GM21515 (cell line): ENCODE results near the gene ZSWIM8.
"Not testable (repeated sequence)": the region's sequence is repeated elsewhere in the genome, so short reads cannot be mapped to it uniquely, and the experiment has no call there.

Source experiments
- ATAC-seq: cut with Tn5 transposase; IDR thresholded peaks from one replicate; pipeline ENCODE4 v1.9.1; 2021; ENCODE audit not compliant: unreplicated experiment

The ZSWIM8 gene

DNA sequence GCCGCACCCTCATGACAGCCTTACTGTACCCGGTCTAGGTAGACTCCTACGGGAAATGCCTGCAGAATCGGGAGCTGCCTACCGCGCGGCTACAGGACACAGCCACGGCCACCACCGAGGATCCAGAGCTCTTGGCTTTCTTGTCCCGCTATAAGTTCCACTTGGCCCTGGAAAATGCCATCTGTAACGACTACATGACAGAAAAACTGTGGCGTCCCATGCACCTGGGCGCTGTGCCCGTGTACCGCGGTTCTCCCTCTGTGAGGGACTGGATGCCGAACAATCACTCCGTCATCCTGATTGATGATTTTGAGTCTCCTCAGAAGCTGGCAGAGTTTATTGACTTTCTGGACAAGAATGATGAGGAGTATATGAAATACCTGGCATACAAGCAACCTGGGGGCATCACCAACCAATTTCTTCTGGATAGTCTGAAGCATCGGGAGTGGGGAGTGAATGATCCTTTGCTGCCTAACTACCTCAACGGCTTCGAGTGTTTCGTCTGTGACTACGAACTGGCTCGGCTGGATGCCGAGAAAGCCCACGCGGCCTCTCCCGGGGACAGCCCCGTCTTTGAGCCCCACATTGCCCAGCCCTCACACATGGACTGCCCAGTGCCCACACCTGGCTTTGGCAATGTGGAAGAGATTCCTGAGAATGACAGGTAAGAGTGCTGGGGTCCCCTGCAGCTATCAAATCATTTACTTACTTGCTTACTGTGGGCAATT is 12.1 kb upstream of the ZSWIM8 start:
- ATAC-seq = no peak

DNA sequence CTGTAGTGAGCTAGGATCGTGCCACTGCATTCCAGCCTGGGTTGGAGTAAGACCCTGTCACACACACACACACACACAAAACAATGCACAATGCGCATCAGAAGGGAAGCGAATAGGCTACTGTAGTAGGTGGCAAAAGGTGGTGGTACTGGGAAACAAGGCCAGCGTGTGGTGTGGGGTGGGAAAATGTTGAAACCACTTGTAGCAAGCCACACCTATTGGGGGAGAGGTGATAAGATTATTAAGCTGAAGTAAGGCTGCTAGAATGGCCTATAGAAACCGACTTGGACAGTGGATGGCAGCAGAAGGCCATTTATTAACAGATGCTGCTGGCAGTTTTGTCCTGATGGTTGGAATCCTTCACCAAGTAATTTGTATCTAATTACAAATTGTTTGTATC is 10.8 kb upstream of the ZSWIM8 start:
- ATAC-seq = no peak

DNA sequence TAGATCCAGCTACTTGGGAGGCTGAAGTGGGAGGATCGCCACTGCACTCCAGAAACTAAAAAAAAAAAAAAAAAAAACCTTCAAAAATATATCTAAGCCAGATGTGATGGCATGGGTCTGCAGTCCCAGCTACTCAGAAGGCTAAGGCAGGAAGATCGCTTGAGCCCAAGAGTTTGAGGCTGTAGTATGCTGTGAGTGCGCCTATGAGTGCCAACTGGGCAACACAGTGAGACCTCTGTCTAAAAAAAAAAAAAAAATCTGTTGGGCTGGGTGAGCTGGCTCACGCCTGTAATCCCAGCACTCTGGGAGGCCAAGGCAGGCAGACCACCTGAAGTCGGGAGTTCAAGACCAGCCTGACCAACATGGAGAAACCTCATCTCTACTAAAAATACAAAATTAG is 6.4 kb upstream of the ZSWIM8 start:
- ATAC-seq = no peak

DNA sequence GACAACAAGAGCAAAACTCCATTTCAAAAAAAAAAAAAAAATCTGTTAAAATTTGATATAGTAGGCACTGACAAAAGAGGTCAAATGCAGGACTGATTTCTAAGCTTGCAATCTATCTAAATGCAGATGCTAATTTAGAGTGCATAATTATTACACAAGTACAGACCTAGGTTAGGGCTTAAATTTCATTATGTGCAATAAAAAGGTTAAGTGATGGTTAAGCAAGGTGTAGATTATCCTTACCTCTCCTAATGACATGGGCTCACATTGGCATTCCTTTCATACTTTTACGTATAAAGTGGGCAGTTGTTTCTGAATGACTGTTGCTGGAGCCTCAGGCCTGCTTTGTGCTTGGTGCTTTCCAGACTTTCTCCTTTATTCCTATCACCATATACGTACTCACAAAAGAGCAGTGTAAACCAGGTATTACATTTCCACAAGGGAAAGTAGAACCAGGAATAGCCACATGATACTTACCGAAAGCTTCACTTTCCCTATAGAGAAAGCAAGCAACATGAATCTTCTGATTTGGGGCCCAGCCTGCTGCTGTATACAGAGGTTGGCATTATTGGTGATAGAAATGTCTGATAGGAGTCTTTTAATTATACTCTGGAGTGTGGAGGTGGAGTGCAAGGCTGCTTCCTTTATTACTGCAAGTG is 5.7 kb upstream of the ZSWIM8 start:
- no peak for ATAC-seq

DNA sequence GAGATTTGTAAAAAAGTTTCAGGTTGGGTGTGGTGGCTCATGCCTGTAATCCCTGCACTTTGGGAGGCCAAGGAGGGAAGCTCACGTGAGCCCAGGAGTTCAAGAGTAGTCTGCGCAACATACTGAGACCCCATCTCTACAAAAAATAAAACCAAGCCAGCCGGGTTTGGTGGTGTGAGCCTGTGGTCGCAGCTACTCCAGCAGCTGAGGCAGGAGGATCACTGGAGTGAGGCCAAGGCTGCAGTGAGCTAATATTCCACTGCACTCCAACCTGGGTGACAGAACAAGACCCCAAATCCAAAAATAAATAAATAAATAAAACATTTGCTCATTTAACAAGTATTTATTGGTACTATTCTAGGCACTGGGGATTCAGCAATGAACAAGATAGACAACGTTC is 5.1 kb upstream of the ZSWIM8 start:
- ATAC-seq = no peak

DNA sequence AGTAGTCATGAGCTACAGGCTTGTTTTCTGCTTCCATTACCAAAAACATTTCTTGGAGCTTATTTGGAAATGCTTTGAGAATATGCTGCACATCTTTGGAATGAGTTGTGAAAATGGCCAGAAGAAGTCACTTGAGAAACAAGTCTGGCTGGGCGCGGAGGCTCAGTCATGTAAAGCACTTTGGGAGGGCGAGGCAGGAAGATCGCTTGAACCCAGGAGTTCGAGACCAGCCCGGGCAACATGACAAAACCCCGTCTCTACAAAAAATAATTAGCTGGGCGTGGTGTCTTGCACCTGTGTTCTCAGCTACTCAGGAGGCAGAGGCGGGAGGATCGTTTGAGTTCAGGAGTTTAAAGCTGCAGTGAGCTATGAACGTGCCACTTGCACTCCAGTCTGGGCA is 4.4 kb upstream of the ZSWIM8 start:
- no peak for ATAC-seq

DNA sequence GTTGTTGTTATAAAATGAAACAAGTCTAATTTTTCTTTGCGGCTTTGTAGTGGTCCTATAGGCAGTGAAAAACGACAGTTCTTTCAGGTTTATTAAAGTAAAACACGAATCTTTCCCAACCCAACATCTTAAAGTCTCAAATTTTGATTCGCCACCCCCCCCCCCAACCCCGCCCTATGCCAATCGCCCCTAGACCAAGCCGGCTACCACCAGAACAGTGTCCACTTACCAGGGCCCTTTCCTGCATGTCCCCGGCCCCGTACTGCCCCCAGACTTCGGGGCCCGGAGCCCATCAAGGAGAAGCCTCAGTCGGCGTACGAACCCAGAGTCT is 3.9 kb upstream of the ZSWIM8 start:
- ATAC-seq = peak; percentile 1

DNA sequence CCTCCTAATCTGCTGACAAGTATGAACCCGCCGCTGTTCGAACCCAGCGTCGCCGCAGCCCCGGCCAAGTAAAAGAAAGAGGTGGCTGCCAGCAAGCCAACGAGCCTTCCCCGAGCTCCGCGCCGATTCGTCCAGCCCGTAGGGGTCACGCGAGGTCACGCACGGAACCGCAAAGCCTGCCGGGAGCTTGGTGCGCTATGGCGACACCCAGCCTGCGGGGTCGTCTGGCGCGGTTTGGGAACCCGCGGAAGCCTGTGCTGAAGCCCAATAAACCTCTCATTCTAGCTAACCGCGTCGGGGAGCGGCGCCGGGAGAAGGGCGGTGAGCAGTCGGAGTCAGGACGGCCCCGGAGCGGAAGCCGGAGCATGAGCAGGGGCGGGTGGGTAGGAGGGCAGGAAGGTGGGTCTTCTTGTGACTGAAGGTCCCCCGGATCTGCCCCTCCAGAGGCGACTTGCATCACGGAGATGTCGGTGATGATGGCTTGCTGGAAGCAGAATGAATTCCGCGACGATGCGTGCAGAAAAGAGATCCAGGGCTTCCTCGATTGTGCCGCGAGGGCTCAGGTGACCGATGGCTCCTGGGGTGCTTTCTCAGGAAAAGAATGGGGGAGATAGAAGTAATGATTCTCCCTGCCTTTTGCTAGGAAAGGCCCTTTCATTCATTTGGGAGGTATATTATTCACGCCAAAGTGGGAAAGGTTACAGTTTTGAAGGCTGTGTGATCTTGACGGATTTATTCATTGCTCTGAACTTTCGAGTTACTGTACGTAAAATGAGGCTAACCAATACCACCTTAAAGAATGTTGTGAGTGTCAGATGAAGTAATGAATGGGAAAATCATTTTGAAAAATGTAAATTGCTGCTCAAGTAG is 3.3 kb upstream of the ZSWIM8 start, which contains the start of gene CHCHD1:
Gene CHCHD1 (plus strand): TSS at position 170 of the 870 bp plus-strand sequence. CDS start 28 bp downstream, at position 198.
- peak; percentile 49 for ATAC-seq

DNA sequence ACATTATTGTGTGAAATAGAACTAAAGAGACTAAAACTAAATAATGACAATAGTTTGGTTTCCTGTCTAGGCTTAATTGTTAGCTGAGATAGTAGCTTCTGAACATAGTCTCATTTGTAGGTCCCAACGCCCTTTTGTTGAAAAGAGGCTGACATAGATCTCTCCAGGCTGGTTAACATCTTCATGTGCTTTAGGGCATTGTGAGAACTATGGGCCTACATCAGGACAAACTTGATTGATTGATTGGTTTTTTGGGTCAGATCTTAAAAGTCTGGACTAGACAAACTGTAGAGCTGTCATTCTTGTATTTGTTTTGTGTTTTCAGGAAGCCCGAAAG is 2.7 kb upstream of the ZSWIM8 start:
- no peak for ATAC-seq

DNA sequence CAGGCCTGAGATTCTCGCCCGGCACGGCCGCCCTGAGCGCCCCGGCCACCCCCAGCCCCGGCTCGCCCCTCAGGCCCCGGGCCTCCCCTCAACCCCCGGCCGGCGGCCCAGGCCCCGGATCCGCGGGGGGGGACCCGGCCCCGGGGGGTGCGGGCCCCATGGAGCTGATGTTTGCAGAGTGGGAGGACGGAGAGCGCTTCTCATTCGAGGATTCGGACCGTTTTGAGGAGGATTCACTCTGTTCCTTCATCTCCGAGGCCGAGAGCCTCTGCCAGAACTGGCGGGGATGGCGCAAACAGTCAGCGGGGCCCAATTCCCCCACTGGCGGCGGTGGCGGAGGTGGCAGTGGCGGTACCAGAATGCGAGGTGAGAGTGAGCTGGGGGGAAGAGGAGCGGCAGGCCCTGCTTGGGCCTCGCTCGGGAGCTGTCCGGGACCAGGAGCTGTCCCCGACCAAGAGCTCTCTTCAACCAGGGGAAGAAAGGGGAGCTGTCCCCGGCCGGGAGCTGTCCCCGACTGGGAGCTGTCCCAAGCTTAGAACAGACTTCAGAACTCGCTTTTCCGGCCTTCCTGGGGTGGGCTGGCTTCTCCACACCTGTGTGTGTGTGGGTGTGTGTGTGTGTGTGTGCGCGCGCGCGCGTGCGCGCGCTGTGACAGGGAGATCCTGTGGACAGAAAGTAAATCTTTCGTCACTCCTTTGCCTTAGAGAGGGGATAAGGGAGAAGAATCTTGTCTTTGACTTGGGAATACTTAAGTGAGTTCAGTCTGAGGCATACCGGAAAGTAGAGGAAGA is 510 bp downstream of the ZSWIM8 start:
- ATAC-seq = peak; percentile 15

DNA sequence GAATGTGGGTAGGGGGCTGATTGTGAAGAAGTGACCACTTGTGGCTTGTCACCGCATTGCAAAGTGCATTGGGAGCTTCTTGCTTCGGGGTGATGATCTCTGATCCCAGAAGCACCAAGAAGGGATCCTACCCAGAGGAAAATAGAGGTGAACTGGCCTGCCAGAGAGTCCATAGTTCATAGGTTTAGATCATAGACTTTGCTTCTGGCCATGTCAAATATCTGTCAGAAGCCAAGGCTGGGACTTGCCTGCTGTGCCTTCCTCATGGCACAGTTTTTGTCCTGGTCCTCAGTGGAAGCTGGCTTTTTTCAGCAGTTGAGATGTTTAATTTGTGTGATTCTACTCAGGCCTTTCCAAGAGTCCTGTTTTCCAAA is 1.1 kb downstream of the ZSWIM8 start:
- no peak for ATAC-seq

DNA sequence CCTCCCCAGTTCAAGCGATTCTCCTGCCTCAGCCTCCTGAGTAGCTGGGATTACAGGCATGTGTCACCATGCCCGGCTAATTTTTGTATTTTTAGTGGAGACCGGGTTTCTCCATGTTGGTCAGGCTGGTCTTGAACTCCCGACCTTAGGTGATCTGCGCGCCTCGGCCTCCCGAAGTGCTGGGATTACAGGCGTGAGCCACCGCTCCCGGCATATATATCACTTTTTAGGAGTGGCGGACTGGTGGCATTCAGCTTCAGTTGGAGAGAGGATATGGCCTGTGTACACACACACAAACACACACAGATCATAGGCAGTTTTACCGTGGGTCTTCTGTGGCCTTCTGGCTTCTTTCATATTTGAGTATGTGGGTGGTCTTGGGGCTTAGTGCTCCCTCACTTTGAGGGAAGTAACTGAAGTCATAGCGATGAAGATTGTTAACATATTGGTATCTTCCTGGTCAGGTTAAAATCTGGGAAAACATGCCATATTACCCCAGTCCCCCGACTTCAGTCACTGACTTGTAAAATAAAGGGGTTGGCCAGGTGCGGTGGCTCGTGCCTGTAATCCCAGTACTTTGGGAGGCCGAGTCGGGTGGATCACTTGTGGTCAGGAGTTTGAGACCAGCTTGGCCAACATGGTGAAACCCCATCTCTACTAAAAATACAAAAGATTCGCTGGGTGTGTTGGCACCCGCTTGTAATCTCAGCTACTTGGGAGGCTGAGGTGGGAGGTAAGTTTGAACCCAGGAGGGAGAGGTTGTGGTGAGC is 1.8 kb downstream of the ZSWIM8 start:
- not testable (repeated sequence) for ATAC-seq

DNA sequence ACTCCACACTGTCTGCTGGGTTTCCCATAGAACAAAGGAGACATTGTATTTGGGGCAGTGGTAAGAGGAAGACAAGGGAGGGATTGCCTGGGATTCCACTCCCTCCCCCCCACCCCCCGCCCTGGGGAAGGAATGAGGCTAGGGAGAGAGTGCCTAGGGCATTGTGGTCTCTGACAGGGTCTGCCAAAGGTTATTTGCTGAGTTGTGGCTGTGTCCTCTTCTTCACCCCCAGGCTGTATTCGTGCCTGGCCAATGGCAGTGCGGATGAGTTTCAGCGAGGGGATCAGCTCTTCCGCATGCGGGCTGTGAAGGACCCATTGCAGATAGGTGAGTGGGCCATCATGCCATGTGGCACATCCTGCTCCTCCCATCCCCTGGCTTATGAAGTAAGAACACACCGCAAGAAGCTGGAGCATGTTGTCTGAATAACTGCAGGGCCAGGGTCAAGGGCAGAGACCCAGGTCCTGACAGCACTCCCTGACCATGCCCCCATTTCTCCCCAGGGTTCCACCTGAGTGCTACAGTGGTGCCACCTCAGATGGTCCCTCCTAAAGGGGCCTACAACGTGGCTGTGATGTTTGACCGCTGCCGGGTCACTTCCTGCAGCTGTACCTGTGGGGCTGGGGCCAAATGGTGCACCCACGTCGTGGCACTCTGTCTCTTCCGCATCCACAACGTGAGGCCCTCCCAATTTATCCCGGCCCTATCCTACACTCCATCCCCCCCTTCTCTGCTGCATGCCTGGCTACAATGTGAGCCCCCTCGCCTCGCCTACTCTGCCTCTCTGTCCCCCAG is 3.7 kb downstream of the ZSWIM8 start:
- ATAC-seq = no peak

DNA sequence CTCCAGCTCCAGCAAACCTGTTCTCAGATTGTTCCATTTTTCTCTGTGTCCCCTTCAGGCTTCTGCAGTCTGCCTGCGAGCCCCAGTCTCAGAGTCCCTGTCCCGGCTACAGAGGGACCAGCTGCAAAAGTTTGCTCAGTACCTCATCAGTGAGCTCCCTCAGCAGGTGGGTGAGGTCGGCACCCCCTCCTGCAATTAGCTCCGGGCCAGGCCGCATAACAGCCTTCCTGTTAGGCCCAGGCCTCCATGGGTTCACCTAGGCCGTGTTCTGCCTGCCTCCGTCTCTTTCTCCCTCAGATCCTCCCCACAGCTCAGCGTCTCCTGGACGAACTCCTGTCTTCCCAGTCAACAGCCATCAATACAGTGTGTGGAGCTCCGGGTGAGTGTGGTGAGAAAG is 4.3 kb downstream of the ZSWIM8 start:
- ATAC-seq = no peak

DNA sequence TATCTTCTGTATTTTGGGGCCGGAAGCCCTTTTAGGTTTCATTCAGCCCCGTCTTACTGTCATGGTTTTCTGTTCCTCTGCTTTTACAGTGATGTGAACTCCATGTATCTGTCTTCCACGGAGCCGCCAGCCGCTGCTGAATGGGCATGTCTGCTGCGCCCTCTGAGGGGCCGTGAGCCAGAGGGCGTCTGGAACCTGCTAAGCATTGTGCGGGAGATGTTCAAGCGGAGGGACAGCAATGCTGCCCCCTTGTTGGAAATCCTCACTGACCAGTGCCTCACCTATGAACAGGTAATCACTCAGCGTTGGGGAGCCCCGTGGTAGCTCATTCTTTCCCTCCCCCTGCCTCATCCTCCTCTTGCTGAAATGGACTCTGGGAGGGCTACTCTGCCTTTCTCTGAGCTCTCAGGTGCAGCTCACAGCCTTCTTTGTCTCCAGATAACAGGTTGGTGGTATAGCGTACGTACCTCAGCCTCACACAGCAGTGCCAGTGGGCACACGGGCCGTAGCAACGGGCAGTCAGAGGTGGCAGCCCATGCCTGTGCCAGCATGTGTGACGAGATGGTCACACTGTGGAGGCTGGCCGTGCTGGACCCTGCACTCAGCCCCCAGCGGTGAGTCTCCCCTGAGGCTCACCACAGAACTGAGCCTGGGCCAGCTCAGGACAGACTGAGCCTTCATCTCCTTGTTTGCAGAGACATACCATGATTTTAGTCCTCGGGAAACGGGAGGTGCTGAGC is 5.7 kb downstream of the ZSWIM8 start:
- ATAC-seq = no peak

DNA sequence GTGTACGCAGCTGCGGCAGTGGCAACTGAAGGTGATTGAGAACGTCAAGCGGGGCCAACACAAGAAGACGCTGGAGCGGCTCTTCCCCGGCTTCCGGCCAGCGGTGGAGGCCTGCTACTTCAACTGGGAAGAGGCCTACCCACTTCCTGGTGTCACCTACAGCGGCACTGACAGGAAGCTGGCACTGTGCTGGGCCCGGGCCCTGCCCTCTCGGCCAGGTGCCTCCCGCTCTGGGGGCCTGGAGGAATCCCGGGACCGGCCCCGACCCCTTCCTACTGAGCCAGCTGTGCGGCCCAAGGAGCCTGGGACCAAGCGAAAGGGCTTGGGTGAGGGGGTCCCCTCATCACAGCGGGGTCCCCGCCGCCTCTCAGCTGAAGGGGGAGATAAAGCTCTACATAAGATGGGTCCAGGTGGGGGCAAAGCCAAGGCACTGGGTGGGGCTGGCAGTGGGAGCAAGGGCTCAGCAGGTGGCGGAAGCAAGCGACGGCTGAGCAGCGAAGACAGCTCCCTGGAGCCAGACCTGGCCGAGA is 6.5 kb downstream of the ZSWIM8 start:
- ATAC-seq = no peak

DNA sequence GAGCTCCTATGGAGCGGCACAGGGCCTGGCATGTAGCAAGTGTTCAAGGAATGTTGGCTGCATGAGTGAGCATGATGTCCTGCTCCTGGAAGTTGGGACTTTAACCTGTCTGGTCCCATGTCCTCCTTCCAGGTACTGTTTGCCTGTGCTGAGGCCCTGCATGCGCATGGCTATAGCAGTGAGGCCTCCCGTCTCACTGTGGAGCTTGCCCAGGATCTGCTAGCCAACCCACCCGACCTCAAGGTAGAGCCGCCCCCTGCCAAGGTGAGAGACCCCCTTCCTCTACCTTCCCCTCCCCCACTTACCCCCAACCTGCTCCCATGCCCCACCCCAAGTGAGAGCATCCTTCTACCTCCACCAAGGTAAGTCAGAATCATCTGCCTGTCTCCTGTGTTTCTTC is 8.1 kb downstream of the ZSWIM8 start:
- ATAC-seq = no peak

DNA sequence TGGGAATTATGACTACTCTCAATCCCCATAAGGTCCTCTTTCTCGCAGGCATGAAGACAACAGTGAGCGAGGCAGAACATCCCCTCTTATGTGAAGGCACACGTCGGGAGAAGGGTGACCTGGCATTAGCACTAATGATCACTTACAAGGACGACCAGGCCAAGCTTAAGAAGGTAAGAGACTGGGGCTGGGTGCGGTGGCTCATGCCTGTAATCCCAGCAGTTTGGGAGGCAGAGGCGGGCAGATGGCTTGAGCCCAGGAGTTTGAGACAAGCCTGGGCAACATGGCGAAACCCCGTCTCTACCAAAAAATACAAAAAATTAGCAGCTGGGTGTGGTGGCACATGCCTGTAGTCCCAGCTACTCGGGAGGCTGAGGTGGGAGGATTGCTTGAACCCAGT is 10.1 kb downstream of the ZSWIM8 start:
- ATAC-seq = not testable (repeated sequence)

DNA sequence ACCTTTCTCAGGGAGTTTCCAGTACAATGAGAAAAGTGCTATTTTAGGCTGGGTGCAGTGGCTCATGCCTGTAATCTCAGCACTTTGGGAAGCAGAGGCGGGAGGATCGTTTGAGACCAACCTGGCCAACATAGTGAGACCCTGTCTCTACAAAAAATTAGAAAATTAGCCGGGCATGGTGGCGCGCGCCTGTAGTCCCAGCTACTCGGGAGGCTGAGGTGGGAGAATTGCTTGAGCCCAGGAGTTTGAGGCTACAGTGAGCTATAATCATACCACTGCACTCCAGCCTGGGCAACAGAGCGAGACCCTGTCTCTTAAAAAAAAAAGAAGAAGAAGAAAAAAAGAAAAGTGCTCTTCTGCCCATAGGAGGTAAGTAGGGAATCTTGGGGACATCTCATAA is 10.6 kb downstream of the ZSWIM8 start:
- ATAC-seq = not testable (repeated sequence)
